A549 treated with AZD2906 at 1 μM for 4 hours (cell line): ENCODE results near the gene DOCK6. TPM values are rescaled to one million over a fixed set of nuclear protein-coding genes. Genes with fewer than 3 reads are reported as not detected.

ENCODE experiments used
- total RNA-seq: library from RNA; stranded (reverse); fragments of 200-300 nt; extraction: Qiagen RNA extraction; gene quantifications from 5 replicates; pipeline ENCODE4 v1.2.3, GENCODE V29; 2022

DOCK6 gene, protein sequence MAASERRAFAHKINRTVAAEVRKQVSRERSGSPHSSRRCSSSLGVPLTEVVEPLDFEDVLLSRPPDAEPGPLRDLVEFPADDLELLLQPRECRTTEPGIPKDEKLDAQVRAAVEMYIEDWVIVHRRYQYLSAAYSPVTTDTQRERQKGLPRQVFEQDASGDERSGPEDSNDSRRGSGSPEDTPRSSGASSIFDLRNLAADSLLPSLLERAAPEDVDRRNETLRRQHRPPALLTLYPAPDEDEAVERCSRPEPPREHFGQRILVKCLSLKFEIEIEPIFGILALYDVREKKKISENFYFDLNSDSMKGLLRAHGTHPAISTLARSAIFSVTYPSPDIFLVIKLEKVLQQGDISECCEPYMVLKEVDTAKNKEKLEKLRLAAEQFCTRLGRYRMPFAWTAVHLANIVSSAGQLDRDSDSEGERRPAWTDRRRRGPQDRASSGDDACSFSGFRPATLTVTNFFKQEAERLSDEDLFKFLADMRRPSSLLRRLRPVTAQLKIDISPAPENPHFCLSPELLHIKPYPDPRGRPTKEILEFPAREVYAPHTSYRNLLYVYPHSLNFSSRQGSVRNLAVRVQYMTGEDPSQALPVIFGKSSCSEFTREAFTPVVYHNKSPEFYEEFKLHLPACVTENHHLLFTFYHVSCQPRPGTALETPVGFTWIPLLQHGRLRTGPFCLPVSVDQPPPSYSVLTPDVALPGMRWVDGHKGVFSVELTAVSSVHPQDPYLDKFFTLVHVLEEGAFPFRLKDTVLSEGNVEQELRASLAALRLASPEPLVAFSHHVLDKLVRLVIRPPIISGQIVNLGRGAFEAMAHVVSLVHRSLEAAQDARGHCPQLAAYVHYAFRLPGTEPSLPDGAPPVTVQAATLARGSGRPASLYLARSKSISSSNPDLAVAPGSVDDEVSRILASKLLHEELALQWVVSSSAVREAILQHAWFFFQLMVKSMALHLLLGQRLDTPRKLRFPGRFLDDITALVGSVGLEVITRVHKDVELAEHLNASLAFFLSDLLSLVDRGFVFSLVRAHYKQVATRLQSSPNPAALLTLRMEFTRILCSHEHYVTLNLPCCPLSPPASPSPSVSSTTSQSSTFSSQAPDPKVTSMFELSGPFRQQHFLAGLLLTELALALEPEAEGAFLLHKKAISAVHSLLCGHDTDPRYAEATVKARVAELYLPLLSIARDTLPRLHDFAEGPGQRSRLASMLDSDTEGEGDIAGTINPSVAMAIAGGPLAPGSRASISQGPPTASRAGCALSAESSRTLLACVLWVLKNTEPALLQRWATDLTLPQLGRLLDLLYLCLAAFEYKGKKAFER (N-terminal part only)
- total RNA-seq, result 6.4 to 10.3 TPM (median 9.5 TPM) in 5 replicates

DNA sequence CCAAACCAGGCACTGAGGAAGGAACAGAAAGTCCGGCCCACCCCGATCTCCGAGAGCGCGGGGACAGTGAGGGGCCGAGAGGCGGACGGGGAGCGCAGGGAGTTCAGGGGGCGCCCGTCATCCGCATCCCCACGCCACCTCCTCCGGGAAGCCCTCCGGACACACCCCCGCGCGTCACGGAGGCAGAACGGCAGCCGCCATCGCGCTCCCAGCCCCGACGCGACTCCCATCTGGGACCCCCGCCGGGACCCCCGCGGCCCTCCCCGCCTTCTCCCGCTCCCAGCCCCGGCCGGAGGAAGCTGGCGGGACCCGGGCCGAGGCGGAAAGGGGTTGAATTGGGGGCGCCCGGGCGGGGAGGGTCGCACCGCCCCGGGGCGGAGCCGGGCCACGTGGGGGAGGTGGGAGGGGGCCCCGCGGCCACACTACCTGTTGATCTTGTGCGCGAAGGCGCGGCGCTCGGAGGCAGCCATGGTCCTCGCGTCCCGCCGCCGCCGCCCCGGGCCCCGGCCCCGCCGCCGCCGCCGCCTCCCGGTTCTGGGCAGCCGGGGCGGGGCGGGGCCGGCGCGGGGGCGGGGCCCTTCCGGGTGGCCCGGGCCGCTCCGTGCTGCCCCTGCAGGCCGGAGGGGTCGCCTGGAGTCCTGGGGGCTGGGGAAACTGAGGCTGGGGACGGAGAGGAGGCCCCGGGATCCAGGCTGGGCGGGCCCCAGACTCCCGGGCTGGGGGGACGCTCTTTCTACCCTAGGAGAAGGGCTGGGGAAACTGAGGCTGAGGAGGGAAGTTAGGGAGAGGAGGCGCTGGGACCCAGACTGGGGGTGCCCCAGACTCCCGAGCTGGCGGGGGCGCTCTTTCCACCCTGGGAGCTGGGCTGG is at the start of gene DOCK6:
DOCK6 (minus strand) TSS at position 554 of the 869 bp plus-strand sequence; CDS start at position 470, 84 bp downstream.

DNA sequence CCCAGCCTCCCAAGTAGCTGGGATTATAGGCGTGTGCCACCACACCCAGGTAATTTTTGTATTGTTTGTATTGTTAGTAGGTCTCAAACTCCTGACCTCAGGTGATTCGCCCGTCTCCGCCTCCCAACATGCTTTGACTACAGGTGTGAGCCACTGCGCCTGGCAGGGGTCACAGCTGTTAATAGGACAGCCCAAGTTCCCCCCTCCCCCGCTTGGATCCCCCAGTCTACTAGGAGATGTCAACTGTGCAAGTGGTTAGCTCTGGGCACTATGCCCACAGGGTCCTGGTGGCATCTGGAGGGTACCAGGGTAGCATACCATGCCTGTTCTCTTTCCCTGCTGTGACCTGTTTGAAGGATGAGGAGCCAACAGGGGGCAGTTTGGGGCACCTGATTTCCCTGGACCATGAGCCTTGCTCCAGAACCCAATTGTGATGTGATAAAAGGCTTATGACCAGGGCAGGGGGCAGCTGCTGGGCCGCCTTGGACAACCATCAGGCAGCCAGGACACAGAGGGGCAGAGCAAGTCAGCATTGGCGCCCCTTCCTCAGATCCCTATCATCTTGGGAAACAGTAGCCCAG is 33.4 kb upstream of the DOCK6 start, which contains the start of gene TSPAN16:
TSPAN16 (plus strand) TSS at position 496 of the 581 bp plus-strand sequence. CDS start 138 bp downstream, outside the sequence.

DNA sequence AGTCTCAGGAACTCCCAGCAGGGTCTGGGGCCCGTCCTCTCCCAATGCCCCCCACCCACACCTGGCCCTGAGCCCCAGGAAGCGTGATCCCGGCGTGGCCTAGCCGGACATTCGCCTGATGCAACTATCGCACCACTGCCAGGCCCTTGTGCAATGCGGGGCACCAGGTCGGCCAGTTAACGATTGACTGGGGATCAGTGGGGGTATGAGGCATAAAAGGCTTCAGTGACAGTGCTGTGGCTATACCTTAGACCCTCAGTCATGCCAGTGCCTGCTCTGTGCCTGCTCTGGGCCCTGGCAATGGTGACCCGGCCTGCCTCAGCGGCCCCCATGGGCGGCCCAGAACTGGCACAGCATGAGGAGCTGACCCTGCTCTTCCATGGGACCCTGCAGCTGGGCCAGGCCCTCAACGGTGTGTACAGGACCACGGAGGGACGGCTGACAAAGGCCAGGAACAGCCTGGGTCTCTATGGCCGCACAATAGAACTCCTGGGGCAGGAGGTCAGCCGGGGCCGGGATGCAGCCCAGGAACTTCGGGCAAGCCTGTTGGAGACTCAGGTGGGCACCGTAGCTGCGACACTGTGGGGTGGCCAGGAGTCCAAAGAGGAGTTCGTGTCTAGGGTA is 22.8 kb downstream of the DOCK6 start, which contains the start of gene ANGPTL8:
ANGPTL8 (plus strand) TSS at position 243 of the 624 bp plus-strand sequence; CDS start at position 262, 19 bp downstream.

DNA sequence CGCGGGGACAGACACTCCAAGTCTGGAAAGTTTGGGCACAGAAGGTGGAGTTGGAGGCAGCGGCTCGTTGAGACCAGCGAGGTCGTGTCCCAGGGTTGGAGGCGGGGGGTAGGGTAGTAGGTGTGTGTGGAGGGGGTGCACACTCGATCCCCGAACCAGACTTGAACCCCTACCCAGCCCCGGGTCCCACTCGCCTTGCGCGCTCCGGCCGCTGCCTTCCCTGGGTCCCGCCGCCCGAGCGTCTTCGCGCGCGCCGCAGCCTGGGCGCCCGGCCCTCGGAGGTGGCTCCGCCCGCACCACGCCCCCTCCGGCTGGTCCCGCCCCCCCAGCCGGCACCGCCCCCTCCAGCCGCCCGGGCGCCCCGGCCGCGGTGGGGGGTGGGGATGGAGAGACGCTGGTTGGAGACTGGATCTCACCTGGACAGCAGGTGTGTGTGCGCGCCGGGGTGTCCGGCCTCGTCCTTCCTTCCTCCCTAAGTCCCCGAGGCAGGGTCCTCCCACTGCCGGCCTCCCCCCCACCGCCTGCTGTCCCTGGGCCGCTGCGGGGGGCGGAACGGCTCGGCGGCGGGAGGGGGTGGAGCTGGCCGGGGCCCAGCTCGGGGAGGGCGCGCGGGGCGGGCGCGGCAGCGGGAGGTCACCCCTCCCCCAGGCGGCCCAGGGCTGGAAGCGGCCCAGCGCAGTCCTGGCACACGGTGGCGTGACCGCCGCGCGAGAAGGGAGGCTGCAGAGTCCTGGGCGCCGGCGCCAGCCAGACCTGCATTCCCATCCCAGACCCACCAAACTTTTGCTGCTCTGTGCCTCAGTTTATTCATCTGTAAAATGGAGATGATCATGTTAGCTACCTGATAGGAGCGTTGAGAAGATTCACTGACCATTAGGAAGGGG is 64.8 kb downstream of the DOCK6 start, which contains the start of gene KANK2:
KANK2 (minus strand) TSS at position 255 of the 884 bp plus-strand sequence. CDS start 3,034 bp downstream, outside the sequence.

DNA sequence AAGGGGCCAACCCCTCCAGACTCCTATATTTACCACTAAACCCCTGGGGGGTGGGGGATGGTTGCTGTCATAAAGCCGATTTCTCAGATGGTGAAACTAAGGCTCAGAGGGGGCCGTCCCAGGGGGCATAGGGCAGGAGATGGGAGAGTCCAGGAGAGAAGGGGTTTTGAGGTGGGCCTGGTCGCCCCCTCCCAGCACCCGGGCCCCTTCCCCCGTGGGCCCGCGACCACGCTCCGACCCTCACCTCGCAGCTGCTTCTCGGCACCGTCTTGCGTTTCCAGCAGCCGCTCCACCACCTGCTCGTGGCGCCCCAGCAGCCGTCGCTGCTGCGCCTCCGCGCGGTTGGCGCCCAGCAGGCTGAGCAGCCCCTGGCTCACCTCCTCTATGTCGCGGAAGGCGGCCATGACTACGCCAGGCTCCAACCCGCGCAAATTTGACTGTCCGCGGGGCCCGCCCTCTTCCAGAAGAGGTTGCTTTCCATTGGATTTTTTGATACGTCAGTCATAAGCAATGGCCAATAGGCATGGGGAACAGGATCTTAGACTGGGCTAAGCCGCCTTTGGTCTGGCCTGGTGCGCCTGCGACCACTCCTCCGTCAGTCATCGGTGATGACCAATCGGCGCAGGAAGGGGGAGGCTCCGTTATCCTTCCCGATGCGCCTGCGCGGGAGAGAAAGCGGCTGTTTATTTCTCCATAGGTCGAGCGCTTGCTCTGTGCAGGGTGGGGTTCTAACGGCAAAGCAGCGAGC is 106.8 kb downstream of the DOCK6 start, which contains the start of gene SPC24:
SPC24 (minus strand) TSS at position 410 of the 748 bp plus-strand sequence; CDS start at position 404, 6 bp downstream.

Other genes with a start within 250 kb of the DOCK6 start
- 22.0 to 27.7 TPM (median 22.1 TPM) in 5 replicates for gene LDLR, start 173.1 kb downstream of the DOCK6 start, total RNA-seq
- gene SPC24, start 106.7 kb downstream of the DOCK6 start, total RNA-seq, result 15.3 to 21.9 TPM (median 20.9 TPM) in 5 replicates
- 39.9 to 52.5 TPM (median 48.0 TPM) in 5 replicates for gene KANK2, start 65.0 kb downstream of the DOCK6 start, total RNA-seq
- gene ANGPTL8, start 22.9 kb downstream of the DOCK6 start, total RNA-seq, result not detected in 5 replicates
- gene TSPAN16, start 33.6 kb upstream of the DOCK6 start, total RNA-seq, result not detected in 5 replicates
- gene RAB3D, start 77.1 kb upstream of the DOCK6 start, total RNA-seq, result 3.1 to 4.6 TPM (median 3.9 TPM) in 5 replicates
- gene TMEM205, start 83.7 kb upstream of the DOCK6 start, total RNA-seq, result 96.5 to 132 TPM (median 113 TPM) in 5 replicates
- gene CCDC159, start 84.0 kb upstream of the DOCK6 start, total RNA-seq, result 3.5 to 5.8 TPM (median 4.8 TPM) in 5 replicates
- 8.3 to 9.7 TPM (median 9.3 TPM) in 5 replicates for gene PLPPR2, start 92.9 kb upstream of the DOCK6 start, total RNA-seq
- gene SWSAP1, start 112.1 kb upstream of the DOCK6 start, total RNA-seq, result 1.3 to 2.1 TPM (median 1.8 TPM) in 5 replicates
- gene EPOR, start 121.8 kb upstream of the DOCK6 start, total RNA-seq, result 3.5 to 5.1 TPM (median 4.3 TPM) in 5 replicates
- 1.1 to 2.1 TPM (median 1.4 TPM) in 5 replicates for gene RGL3, start 156.8 kb upstream of the DOCK6 start, total RNA-seq
- 0.92 to 1.4 TPM (median 1.3 TPM) in 5 replicates for gene ODAD3, start 172.6 kb upstream of the DOCK6 start, total RNA-seq
- gene PRKCSH, start 173.1 kb upstream of the DOCK6 start, total RNA-seq, result 252 to 265 TPM (median 258 TPM) in 5 replicates
- 0.07 to 0.24 TPM (median 0.15 TPM) in 5 replicates for gene ELAVL3, start 218.5 kb upstream of the DOCK6 start, total RNA-seq
- 3.7 to 4.8 TPM (median 4.5 TPM) in 5 replicates for gene ZNF653, start 243.3 kb upstream of the DOCK6 start, total RNA-seq